ENCODE results near the gene FRMD4A.

DNA sequence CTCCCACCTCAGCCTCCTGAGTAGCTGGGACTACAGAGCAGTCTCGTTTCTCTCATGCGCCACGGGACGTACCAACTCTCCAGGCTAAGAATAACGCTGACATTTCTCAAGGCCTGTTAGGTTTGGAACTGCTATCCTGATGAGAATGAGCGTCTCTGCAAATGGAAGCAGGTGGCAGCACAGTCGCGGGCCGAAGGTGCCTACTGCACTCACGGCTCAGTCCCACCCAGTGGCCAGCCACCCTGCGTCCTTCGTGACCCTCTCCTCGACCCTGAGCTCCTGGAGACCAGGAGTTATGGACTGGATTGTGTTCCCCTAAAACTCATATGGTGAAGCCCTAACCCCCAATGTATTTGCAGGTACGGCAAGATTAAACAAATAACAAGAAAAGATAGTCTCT, 469.8 kb downstream of the FRMD4A start:
- TF ChIP-seq, protein P1, sequence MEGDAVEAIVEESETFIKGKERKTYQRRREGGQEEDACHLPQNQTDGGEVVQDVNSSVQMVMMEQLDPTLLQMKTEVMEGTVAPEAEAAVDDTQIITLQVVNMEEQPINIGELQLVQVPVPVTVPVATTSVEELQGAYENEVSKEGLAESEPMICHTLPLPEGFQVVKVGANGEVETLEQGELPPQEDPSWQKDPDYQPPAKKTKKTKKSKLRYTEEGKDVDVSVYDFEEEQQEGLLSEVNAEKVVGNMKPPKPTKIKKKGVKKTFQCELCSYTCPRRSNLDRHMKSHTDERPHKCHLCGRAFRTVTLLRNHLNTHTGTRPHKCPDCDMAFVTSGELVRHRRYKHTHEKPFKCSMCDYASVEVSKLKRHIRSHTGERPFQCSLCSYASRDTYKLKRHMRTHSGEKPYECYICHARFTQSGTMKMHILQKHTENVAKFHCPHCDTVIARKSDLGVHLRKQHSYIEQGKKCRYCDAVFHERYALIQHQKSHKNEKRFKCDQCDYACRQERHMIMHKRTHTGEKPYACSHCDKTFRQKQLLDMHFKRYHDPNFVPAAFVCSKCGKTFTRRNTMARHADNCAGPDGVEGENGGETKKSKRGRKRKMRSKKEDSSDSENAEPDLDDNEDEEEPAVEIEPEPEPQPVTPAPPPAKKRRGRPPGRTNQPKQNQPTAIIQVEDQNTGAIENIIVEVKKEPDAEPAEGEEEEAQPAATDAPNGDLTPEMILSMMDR (IDR thresholded peaks at IDR 0.05), result no peak
- TF ChIP-seq POLR2A (IDR thresholded peaks at IDR 0.05) (no peak), EP300 (IDR thresholded peaks at IDR 0.05) (no peak)

Measured in stomach (tissue), 4 donors.